GM12878 (cell line): ENCODE results near the gene ZNF768. TPM values are rescaled to one million over a fixed set of nuclear protein-coding genes. Genes with fewer than 3 reads are reported as not detected.

Experiments
- CHD2 ChIP-seq: IDR thresholded peaks from 2 replicates; pipeline ENCODE4 v1.6.1; 2011; ENCODE audit warnings: low read depth, low read length, improper control_type of control experiment, borderline replicate concordance
- LARP7 ChIP-seq: fragments of 450-650 bp; IDR thresholded peaks from 2 replicates; pipeline ENCODE4 v1.6.1; 2017; ENCODE audit warnings: mild to moderate bottlenecking
- RAD51 ChIP-seq: fragments of 450-650 bp; IDR thresholded peaks from 2 replicates; pipeline ENCODE4 v1.6.1; 2016; ENCODE audit warnings: moderate library complexity, mild to moderate bottlenecking, inconsistent platforms
- SMAD5 ChIP-seq: IDR thresholded peaks from 2 replicates; pipeline ENCODE4 v1.6.1; 2016; ENCODE audit warnings: antibody characterized with exemption, low read depth
- polyA plus RNA-seq, 11 experiments: library from polyadenylated mRNA; depleted of rRNA in 4 of 11; unstranded in 6 of 11; stranded (reverse) in 5 of 11; fragments of >200 nt; fragmentation: Nextera tagmentation in 4 of 11; fragmentation: Illumina TruSeq in 1 of 11; extraction: Ambion mirVana in 4 of 11; extraction: Trizol in 1 of 11; gene quantifications; 1 replicate in 1 of 11; 2 replicates in 10 of 11; pipeline versions ENCODE4 v1.2.1 to v1.2.3, GENCODE V29; 2011 to 2016; ENCODE audit warnings: inconsistent platforms in 2 of 11, missing spikeins in 2 of 11, low read depth in 1 of 11
- total RNA-seq, 4 experiments: library from RNA; depleted of rRNA in 3 of 4; stranded (reverse); fragments of >200 nt in 3 of 4; fragmentation: Illumina TruSeq in 1 of 4; extraction: Trizol in 1 of 4; gene quantifications; 2 replicates each; pipeline versions ENCODE4 v1.2.1 to v1.2.3, GENCODE V29; 2013 to 2021
- TF ChIP-seq, protein P1 (sequence below): fragments of 450-650 bp; IDR thresholded peaks from 2 replicates; pipeline ENCODE4 v1.6.1; 2017; ENCODE audit warnings: low read depth, mild to moderate bottlenecking, moderate library complexity
- TF ChIP-seq, protein P2 (sequence below): fragments of 450-650 bp; IDR thresholded peaks from 2 replicates; pipeline ENCODE4 v1.6.1; 2018; ENCODE audit warnings: borderline replicate concordance, mild to moderate bottlenecking; ENCODE audit not compliant: partially characterized antibody

The ZNF768 gene
- total and polyA plus RNA-seq, 10 of the 15 experiments (the other 5 are each of a cell fraction or from before 2014, with no cell fraction given): 0.05 to 23.1 (median 9.1) TPM

DNA sequence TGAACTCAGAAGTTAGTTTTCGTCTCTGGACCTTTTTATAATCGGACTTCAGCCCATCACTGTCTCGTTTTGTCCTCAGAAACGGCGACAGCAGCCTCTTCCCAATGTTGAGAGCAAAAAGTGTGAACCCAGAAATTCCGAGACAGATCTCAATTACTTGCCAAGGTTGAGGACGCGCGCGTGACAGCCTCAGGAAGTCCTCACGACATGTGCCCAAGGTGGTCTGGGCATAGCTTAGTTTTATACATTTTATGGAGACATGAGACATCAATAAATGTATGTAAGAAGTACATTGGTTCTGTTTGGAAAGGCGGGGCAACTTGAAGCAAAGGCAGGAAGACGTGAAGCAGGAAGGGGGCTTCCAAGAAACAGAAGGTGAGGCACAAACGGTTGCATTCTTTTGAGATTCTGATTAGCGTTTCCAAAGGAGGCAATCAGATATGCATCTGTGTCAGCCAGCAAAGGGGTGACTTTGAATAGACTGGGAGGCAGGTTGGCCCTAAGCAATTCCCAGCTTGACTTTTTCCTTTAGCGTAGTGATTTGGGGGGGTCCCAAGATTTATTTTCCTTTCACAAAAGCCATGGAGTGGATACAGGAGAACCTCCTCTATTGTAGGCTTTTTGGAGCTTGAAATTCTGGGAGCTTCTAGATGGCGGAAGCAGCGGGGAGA lies 8.9 kb upstream of the ZNF768 start (continued):
- TF ChIP-seq, protein P1, sequence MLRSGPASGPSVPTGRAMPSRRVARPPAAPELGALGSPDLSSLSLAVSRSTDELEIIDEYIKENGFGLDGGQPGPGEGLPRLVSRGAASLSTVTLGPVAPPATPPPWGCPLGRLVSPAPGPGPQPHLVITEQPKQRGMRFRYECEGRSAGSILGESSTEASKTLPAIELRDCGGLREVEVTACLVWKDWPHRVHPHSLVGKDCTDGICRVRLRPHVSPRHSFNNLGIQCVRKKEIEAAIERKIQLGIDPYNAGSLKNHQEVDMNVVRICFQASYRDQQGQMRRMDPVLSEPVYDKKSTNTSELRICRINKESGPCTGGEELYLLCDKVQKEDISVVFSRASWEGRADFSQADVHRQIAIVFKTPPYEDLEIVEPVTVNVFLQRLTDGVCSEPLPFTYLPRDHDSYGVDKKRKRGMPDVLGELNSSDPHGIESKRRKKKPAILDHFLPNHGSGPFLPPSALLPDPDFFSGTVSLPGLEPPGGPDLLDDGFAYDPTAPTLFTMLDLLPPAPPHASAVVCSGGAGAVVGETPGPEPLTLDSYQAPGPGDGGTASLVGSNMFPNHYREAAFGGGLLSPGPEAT: 0 out of 2 replicates have a peak, but pooled peaks have one; percentile 3
- TF ChIP-seq CHD2 (no peak), SMAD5 (peak; percentile 93), RAD51 (0 out of 2 replicates have a peak, but pooled peaks have one; percentile 27), LARP7 (peak; percentile 14; the same call in 1 of the 2 replicates)
- TF ChIP-seq, protein P2, sequence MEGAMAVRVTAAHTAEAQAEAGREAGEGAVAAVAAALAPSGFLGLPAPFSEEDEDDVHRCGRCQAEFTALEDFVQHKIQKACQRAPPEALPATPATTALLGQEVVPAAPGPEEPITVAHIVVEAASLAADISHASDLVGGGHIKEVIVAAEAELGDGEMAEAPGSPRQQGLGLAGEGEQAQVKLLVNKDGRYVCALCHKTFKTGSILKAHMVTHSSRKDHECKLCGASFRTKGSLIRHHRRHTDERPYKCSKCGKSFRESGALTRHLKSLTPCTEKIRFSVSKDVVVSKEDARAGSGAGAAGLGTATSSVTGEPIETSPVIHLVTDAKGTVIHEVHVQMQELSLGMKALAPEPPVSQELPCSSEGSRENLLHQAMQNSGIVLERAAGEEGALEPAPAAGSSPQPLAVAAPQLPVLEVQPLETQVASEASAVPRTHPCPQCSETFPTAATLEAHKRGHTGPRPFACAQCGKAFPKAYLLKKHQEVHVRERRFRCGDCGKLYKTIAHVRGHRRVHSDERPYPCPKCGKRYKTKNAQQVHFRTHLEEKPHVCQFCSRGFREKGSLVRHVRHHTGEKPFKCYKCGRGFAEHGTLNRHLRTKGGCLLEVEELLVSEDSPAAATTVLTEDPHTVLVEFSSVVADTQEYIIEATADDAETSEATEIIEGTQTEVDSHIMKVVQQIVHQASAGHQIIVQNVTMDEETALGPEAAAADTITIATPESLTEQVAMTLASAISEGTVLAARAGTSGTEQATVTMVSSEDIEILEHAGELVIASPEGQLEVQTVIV: no peak
